ENCODE measurements around the gene ELP4.
A peak's percentile ranks its signal among the peaks of the same experiment; 100 is the strongest.

The ELP4 gene

GRCh38 chr11:31812383-31813381, 303.1 kb downstream of the ELP4 start:
- peak; percentile 35 for DNase-seq (ENCODE audit: low read depth)
- H3K4me3 ChIP-seq (ENCODE audit: low read depth, low read length): peak overlapping the region; percentile 21

GRCh38 chr11:31813391-31814175, 304.0 kb downstream of the ELP4 start:
- DNase-seq (ENCODE audit: low read depth): peak; percentile 32
- H3K4me3 ChIP-seq (ENCODE audit: low read depth, low read length): peak overlapping the region; percentile 7

More at GRCh38 chr11:31812383-31813381, 303.1 kb downstream of the ELP4 start:
- TF ChIP-seq POLR2A (IDR thresholded peaks at IDR 0.05; ENCODE audit: extremely low read depth, insufficient read length) (no peak), MYC (IDR thresholded peaks at IDR 0.05; ENCODE audit: low read depth, low read length) (no peak)

GRCh38 chr11:31814176-31814868, 304.8 kb downstream of the ELP4 start:
- TF ChIP-seq MAX (IDR thresholded peaks at IDR 0.05; ENCODE audit: low read depth, low read length): no peak
- TF ChIP-seq MYC (IDR thresholded peaks at IDR 0.05; ENCODE audit: low read depth, low read length): no peak
- H3K4me3 ChIP-seq (ENCODE audit: low read depth, low read length): no peak overlapping the region
- no peak for DNase-seq (ENCODE audit: low read depth)

More at GRCh38 chr11:31813391-31814175, 304.0 kb downstream of the ELP4 start:
- TF ChIP-seq MYC (IDR thresholded peaks at IDR 0.05; ENCODE audit: low read depth, low read length) (no peak), POLR2A (IDR thresholded peaks at IDR 0.05; ENCODE audit: extremely low read depth, insufficient read length) (no peak), CTCF (IDR thresholded peaks at IDR 0.05; ENCODE audit: low read depth, low read length) (no peak), MAX (IDR thresholded peaks at IDR 0.05; ENCODE audit: low read depth, low read length) (no peak)

- no peak for TF ChIP-seq MAX (IDR thresholded peaks at IDR 0.05; ENCODE audit: low read depth, low read length)
- no peak for DNase-seq (ENCODE audit: low read depth)
- no peak overlapping the region for H3K4me3 ChIP-seq (ENCODE audit: low read depth, low read length)
Measured at GRCh38 chr11:31815711-31816467, 306.3 kb downstream of the ELP4 start.

GRCh38 chr11:31816468-31817053, 307.0 kb downstream of the ELP4 start:
- H3K4me3 ChIP-seq (ENCODE audit: low read depth, low read length): no peak overlapping the region
- TF ChIP-seq MAX (IDR thresholded peaks at IDR 0.05; ENCODE audit: low read depth, low read length) (no peak), CTCF (IDR thresholded peaks at IDR 0.05; ENCODE audit: low read depth, low read length) (no peak), MYC (IDR thresholded peaks at IDR 0.05; ENCODE audit: low read depth, low read length) (no peak), POLR2A (IDR thresholded peaks at IDR 0.05; ENCODE audit: extremely low read depth, insufficient read length) (no peak)
- no peak for DNase-seq (ENCODE audit: low read depth)

- no peak overlapping the region for H3K4me3 ChIP-seq (ENCODE audit: low read depth, low read length)
- no peak for DNase-seq (ENCODE audit: low read depth)
- TF ChIP-seq CTCF (IDR thresholded peaks at IDR 0.05; ENCODE audit: low read depth, low read length): no peak
- no peak for TF ChIP-seq MYC (IDR thresholded peaks at IDR 0.05; ENCODE audit: low read depth, low read length)
- TF ChIP-seq POLR2A (IDR thresholded peaks at IDR 0.05; ENCODE audit: extremely low read depth, insufficient read length): no peak
- TF ChIP-seq MAX (IDR thresholded peaks at IDR 0.05; ENCODE audit: low read depth, low read length): no peak
Measured at GRCh38 chr11:31817054-31817620, 307.6 kb downstream of the ELP4 start.

All from NB4 (cell line).